ENCODE data around the gene TLCD2. TPM values are rescaled to one million over a fixed set of nuclear protein-coding genes. Genes with fewer than 3 reads are reported as not detected.

The TLCD2 gene
- total and polyA plus RNA-seq, 9 of the 15 experiments (the other 6 are each of a cell fraction or from before 2014, with no cell fraction given), result 0.10 to 0.89 (median 0.58) TPM

- no peak for TF ChIP-seq IRF1 (CRISPR knock-in tag; IDR thresholded peaks at IDR 0.05; ENCODE audit: borderline replicate concordance)
- no peak for TF ChIP-seq TEAD2 (tag; IDR thresholded peaks at IDR 0.05)
- no peak for TF ChIP-seq NFYB (IDR thresholded peaks at IDR 0.05; ENCODE audit: extremely low read depth, insufficient read length)
- TF ChIP-seq SMARCB1 (IDR thresholded peaks at IDR 0.05; ENCODE audit: insufficient read length, low read depth), result no peak
- TF ChIP-seq ZFX (CRISPR knock-in tag; IDR thresholded peaks at IDR 0.05), result no peak
- no peak for TF ChIP-seq ZNF253 (CRISPR knock-in tag; conservative IDR thresholded peaks at IDR 0.05)
- TF ChIP-seq ARID2 (IDR thresholded peaks at IDR 0.05), result no peak
- no peak for TF ChIP-seq SAFB (IDR thresholded peaks at IDR 0.05; ENCODE audit: borderline replicate concordance, low read depth, low read length)
- TF ChIP-seq ZKSCAN8 (CRISPR knock-in tag; IDR thresholded peaks at IDR 0.05), result no peak
These were observed 26.7 kb downstream of the TLCD2 start (continued) for GRCh38 chr17:1683459-1683858.

DNA sequence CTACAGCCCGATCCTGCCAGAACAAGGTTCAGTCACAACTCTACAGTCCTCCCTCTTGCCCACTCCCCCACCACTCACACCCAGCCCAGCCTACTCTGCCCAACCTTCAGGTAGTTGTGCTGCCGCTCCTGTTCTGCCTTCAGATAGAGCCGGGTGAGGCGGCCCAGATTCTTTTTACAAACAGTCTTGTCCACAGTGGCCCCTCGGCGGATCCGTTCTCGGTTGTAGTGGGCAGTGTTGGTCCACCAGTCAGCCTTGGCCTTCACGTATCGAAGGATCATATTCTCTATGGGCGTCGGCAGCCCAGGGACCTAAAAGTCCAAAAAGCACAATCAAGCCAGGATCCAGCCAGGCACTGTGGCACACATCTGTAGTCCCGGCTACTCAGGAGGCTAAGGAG, 33.8 kb downstream of the TLCD2 start:
- CTCF ChIA-PET (ENCODE audit: low intra/inter-chr PET ratio), result no interaction called here
- no peaks in the 10 kb centered on the region for H3K9me3 ChIP-seq (replicated peaks; ENCODE audit: control insufficient read depth, insufficient read depth, low read depth, low read length)
- no peaks in the 10 kb centered on the region for H3K4me1 ChIP-seq (replicated peaks in 1 of 2; ENCODE audit: control insufficient read depth in 2 of 2, insufficient read depth in 2 of 2, low read length in 2 of 2)
- no peaks in the 10 kb centered on the region for H4K20me1 ChIP-seq (replicated peaks; ENCODE audit: control insufficient read depth, insufficient read depth, low read length)
- no peak for FAIRE-seq
- WGBS (ENCODE audit: insufficient coverage, low coverage, missing lambda C conversion rate), result 100% methylated on average over 12 of the region's 13 CpGs
- H3K9me1 ChIP-seq (ENCODE audit: control insufficient read depth, insufficient read depth, low read length), result no peaks in the 10 kb centered on the region
- no peak overlapping the region for H3K27ac ChIP-seq (ENCODE audit: extremely low read depth, low read depth, low read length)
- H3K79me2 ChIP-seq (ENCODE audit: control insufficient read depth, insufficient read depth, low read length), result peaks cover 13% of the 10 kb centered on the region; the same call in 2 of the 3 replicates
- H3K4me3 ChIP-seq, result no peak overlapping the region
- no peaks in the 10 kb centered on the region for H3K27me3 ChIP-seq (ENCODE audit: control insufficient read depth in 2 of 2, insufficient read depth in 2 of 2, low read length in 2 of 2)
- DNase-seq (ENCODE audit: extremely low read depth in 1 of 4, low spot score in 3 of 4), result no peak
- no peak for ATAC-seq
- BruUV-seq (replicated peaks), result no TSS peak
- H2AFZ ChIP-seq (ENCODE audit: low read depth, low read length), result no peak overlapping the region
- POLR2A ChIA-PET, result interaction anchor here (0.7 to 0.8 kb wide), 2 partner anchors 8 to 1959 kb away, joined by 3 read pairs; partner anchors contain the start of gene SHPK
- H3K9ac ChIP-seq (ENCODE audit: insufficient read depth in 1 of 2, low read depth in 2 of 2, low read length in 2 of 2), result no peak overlapping the region
- peaks cover 91% of the 10 kb centered on the region for H3K36me3 ChIP-seq (ENCODE audit: control insufficient read depth, insufficient read depth, low read length)
- in situ Hi-C loops (cut with MboI), result loop anchor here (10.0 kb wide), 1 partner anchor 188 kb away; no protein-coding TSS in a partner anchor
- intact Hi-C loops (cut with micrococcal nuclease), result no loop called here
- TF ChIP-seq DPF2 (IDR thresholded peaks at IDR 0.05) (no peak), PHF20 (IDR thresholded peaks at IDR 0.05; ENCODE audit: partially characterized antibody) (no peak), MYBL2 (IDR thresholded peaks at IDR 0.05; ENCODE audit: low read depth) (no peak), MYBL2 (CRISPR knock-in tag; IDR thresholded peaks at IDR 0.05; ENCODE audit: borderline replicate concordance) (no peak), STAT5A (IDR thresholded peaks at IDR 0.05; ENCODE audit: borderline replicate concordance, low read length) (no peak), ILF3 (IDR thresholded peaks at IDR 0.05; ENCODE audit: borderline replicate concordance) (no peak), CGGBP1 (CRISPR knock-in tag; IDR thresholded peaks at IDR 0.05) (no peak), HOXB6 (CRISPR knock-in tag; IDR thresholded peaks at IDR 0.05; ENCODE audit: borderline replicate concordance) (no peak), PPARD (CRISPR knock-in tag; IDR thresholded peaks at IDR 0.05) (no peak), HDAC8 (tag; IDR thresholded peaks at IDR 0.05) (no peak), ZNF507 (tag; conservative IDR thresholded peaks at IDR 0.05) (no peak), ZNF586 (CRISPR knock-in tag; conservative IDR thresholded peaks at IDR 0.05) (no peak)
- H3K4me2 ChIP-seq (ENCODE audit: insufficient read depth, low read length), result no peak overlapping the region
